HG02973 (cell line): Measurements from ENCODE around the gene LRBA.

Source experiments
- ATAC-seq: cut with Tn5 transposase; IDR thresholded peaks from one replicate; pipeline ENCODE4 v1.9.1; 2021; ENCODE audit warnings: moderate library complexity; ENCODE audit not compliant: unreplicated experiment

LRBA gene

GRCh38 chr4:150600812-150601445 is 414.2 kb downstream of the LRBA start:
- no peak for ATAC-seq

DNA sequence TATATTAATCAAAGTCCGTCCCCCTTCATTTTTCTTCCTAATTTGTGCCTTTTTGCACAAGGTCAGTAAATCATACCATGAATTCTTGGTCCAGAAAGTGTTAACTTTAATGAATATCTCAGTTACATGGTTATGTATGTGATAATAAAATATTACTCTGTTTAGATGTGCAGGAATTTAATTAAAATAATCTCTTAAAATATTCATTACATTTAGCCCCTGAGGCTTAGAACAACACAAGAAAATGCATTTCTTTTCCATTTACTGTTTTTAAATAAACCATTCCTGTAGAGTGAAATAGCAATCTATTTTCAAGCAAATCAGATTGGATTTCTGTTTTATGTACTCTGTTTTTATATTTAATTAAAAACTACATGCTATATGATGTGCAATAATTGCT is 415.5 kb downstream of the LRBA start:
- ATAC-seq: no peak

- ATAC-seq: no peak
Observed at GRCh38 chr4:150598909-150599308, 416.2 kb downstream of the LRBA start.

- ATAC-seq: no peak
Observed at GRCh38 chr4:150593996-150594395, 421.1 kb downstream of the LRBA start.

- ATAC-seq: no peak
Observed at GRCh38 chr4:150591904-150592303, 423.2 kb downstream of the LRBA start.

- no peak for ATAC-seq
Observed at GRCh38 chr4:150591406-150591805, 423.7 kb downstream of the LRBA start.

DNA sequence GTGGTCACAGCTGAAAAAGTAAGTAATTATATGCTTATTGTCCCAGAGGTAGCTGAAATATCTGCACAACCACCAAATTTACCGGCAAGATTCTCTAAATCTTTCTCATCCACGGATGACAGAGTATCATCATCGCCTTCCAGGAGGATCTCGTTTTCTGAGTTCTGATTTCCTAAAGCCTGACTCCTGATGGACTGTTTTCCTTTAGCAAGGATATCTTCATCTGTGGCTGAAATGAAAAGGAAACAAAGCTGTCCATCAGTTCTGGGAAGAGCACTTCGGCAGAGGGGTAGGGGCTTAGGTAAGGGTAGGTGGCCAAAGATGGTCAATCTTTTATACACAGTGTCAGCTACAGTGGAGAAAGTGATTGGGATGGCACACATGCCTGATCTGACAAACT is 424.5 kb downstream of the LRBA start:
- no peak for ATAC-seq

DNA sequence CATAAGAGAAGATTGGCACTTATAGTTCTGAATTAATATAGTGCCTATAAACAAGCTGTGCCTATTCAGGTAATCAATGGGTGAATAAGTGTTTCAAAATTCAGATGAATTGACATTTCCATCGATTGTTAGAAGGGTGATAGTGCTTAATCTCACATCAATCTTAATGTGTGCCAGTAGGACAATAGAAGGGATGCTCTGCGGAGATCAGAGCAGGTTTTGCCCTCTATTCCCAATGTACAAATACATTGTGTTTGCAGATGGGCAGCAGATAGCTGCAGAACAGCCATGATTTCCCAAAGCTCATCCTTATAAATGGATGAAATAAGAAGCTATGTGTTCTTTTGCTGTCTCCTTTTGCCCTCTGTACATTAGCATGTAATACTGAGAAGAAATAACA is 425.9 kb downstream of the LRBA start:
- no peak for ATAC-seq

DNA sequence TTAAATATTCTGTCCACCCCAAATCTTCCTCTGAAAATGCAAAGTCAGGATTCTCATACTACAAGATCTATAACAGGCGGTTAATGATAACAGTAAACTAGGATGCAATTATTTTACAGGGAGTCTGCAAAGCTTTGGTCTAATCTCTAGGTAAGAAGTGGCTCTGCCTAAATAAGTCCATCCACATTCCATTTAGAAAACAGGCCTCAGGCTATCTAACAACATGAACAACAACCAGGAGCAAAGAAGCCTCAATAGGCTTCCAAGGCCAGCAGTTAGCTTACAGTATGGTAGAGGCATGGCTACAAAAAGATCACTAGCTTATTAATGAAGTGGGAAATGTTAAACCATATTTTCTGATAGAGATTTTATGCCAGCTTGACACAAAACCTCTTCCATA is 426.8 kb downstream of the LRBA start:
- ATAC-seq: no peak

GRCh38 chr4:150586162-150586810 is 428.8 kb downstream of the LRBA start:
- no peak for ATAC-seq

DNA sequence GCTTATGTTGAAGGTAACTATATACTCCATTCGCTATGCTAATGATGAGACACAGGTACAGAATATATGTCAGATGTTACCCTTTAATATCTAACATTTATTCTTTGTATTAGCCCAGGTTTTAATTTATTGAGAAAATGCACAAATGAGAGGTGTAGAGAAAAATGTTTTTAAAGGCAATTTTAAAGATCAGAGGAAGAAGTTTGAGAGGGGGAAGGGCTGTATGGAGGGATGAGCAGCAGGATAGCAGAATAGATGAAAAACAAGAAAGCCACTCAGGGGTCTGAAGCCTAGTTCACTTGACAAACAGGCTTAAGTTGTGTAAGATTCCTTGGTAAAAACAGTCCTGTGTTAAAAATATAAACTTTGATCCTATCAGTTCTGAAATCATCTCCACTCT is 429.5 kb downstream of the LRBA start:
- ATAC-seq: no peak

DNA sequence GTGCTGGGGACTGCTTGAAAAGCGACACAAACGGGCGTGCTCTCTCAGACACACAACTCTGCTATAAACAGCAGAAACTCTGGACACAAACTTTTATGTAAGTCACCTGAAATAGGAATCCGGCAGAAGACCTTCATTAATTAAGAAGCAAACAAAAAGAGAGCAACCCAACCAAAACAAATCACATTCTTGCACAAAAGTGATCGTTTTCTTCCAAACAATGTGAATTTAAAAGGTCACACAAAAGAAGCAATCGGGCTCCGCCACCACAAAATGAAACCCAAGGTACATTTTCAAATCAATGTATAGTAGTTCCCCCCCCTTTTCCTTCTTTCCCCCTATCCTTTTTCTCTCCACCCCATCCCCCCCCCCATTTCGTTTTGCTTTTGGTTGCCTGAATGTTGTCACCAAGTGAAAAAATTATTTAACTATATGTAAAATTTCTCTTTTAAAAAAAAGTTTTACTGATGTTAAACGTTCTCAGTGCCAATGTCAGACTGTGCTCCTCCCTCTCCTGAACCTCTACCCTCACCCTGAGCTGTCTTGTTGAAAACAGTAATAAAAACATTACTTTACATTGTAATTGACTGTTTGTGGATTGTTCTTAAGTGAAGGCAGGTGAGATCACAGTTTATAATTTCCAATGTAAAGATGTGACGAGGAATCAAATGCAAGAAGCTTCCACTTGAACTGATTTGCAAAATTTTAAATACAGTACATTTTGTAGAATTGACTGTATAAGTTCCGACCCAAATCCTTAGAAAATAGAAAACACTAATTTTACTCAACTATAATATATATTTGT is 430.8 kb downstream of the LRBA start:
- ATAC-seq: no peak

DNA sequence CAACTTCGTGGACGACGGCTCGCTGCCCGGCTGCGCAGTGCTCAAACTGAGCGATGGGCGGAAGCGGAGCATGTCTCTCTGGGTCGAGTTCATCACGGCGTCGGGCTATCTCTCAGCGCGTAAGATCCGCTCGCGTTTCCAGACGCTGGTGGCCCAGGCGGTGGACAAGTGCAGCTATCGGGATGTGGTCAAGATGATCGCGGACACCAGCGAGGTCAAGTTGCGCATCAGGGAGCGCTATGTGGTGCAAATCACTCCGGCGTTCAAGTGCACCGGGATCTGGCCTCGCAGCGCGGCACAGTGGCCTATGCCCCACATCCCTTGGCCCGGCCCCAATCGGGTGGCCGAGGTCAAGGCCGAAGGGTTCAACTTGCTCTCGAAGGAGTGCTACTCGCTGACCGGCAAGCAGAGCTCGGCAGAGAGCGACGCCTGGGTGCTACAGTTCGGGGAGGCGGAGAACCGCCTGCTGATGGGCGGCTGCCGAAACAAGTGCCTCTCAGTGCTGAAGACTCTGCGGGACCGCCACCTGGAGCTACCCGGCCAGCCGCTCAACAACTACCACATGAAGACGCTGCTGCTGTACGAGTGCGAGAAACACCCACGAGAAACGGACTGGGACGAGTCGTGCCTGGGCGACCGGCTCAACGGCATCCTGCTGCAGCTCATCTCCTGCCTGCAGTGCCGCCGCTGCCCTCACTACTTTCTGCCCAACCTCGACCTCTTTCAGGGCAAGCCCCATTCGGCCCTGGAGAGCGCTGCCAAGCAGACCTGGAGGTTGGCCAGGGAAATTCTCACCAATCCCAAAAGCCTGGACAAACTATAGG is 431.6 kb downstream of the LRBA start:
- ATAC-seq: no peak

DNA sequence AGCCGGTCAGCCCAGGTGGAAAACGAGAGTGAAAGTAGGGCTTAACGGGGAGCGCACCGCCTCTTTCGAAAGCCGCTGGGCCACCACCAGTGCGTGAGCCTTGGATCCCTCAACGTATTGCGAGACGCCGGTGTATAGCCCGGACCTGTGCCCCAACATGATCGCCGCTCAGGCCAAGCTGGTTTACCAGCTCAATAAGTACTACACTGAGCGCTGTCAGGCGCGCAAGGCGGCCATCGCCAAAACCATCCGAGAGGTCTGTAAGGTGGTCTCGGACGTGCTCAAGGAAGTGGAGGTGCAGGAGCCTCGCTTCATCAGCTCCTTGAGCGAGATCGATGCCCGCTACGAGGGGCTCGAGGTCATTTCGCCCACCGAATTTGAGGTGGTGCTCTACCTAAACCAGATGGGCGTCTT is 432.2 kb downstream of the LRBA start:
- no peak for ATAC-seq

DNA sequence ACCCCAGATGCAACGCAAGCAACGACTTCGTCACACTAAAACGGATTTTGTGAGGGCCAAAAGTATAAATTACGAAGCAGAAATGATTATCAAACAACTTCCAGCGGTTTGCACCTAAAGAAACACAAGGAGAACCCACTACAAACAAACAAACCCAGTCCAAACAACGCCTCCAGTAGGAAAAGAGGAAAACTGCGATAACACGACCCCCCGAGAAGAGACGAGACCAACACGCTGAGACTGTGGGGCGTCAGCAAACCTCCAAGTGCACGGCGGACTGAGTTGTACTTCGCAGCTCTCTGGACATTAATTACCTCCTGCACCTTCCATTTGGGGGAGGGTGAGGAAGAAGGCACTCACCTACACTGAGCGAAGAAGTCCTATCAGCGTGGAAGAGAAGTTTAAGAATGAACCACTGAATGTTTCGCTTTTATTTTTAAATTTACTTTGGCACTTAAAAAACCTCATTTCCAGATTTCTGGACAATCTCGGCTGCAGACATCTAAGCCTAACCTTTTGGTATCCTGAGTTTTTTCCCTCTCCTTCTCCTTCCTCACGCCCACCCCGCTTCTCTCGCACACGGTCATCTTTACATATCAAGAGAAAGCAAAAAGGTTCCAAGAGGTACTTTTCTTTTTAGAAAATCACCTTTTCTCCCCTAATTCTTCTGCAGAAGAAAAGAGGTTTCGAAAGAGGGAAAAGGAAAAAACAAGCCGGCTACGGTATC is 432.8 kb downstream of the LRBA start, which contains the start of gene MAB21L2:
Gene MAB21L2 (plus strand): TSS at position 6 of the 727 bp plus-strand sequence. CDS start 879 bp downstream, outside the sequence.
- ATAC-seq: no peak

GRCh38 chr4:150581641-150582051 is 433.4 kb downstream of the LRBA start:
- ATAC-seq: no peak

DNA sequence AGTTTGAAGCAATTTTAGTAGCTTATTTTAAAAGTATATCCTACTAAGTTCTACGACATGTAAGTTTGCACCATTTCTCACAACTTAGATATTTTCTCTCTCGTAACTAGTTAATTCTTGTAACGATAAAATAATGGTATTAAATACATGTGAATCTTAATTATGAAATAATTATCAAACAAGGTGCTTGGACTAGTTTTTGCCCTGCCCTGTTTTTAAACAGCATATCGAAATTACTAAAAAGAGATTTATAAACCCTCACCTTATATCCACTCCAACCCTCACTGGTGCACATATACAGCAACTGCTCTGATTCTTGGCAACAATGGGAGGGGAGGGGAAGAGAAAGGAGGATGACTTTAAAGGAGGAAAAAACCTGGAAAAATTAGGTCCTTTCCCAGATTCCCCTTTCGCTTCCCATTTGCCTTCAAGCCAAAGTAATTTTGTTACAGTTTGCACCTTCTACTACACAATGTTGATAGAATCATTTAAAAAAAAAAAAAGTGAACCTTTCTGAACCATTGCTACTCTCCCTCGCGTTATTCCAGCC is 434.0 kb downstream of the LRBA start:
- no peak for ATAC-seq

DNA sequence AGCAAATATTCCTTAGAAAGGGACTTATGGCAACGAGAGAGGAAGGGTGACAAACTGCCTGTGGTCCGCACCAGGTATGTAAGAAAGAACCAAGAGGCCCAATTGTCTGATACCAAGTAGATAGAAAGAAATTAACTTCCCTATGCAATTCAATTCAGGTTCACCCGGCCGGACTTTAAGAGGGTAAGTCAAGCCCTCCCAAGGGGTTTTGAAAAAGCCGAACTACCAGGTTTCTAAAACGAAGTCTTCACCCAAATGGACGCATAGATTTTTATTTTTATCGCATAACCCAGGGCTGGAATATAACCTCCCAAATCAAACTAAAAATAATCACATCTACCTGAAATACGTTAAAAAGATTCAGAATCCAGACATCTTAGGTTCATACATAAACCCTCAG is 434.8 kb downstream of the LRBA start:
- ATAC-seq: no peak

DNA sequence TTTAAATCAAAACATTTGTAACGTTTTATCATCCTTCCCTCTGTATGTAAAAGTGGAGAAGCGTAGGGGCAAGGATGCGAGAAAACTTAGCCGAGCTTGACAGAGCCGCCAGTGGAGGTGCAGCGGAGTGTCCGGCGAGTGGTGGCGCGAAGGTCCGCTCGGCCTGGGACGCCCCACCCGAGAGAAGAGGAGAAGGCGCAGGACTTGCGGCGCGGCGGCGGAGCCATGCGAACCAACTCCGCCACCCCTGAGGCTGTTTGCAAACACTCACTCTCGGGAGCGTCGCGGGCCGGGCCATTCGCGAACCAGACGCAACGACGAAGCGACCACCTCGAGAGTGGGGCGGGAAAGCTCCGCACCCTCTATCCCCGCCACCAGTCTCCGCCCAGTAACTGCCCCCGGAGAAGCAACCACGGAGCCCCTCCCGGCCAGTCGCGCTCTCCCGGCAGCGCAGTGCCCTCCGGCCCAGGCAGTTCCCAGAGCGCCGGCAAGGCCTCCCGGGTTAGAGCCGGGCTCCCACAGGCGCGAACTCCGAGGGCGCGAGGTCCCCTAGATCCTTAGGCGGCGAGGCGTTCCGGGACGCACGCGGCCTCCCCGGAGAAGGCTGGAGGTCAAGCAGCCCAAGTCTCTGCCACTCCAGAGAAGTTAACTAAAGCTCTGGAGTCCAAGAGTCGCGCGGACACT is 435.4 kb downstream of the LRBA start:
- no peak for ATAC-seq
